Spinal cord (tissue), 10 donors: Measurements from ENCODE around the gene YARS1. TPM values are rescaled to one million over a fixed set of nuclear protein-coding genes. Genes with fewer than 3 reads are reported as not detected.
A peak's percentile ranks its signal among the peaks of the same experiment; 100 is the strongest.

Experiments used
- DNase-seq, 6 donors: peaks; one replicate each; pipeline versions ENCODE4 v3.0.0 to v3.0.0-alpha.2; 2013 to 2015; ENCODE audit warnings: low spot score in 6 of 6, low read depth in 4 of 6
- H3K27ac ChIP-seq: one replicate; pipeline ENCODE4 v1.5.1; 2013; ENCODE audit warnings: low read depth, low read length, control low read depth
- H3K27me3 ChIP-seq: one replicate; pipeline ENCODE4 v1.6.1; 2013; ENCODE audit warnings: low read length; ENCODE audit not compliant: control insufficient read depth, insufficient read depth
- H3K36me3 ChIP-seq: one replicate; pipeline ENCODE4 v1.6.1; 2013; ENCODE audit warnings: low read length; ENCODE audit not compliant: control insufficient read depth, insufficient read depth
- H3K4me1 ChIP-seq: one replicate; pipeline ENCODE4 v1.6.1; 2013; ENCODE audit warnings: low read length; ENCODE audit not compliant: control insufficient read depth, insufficient read depth
- H3K4me3 ChIP-seq: one replicate; pipeline ENCODE4 v1.5.1; 2013; ENCODE audit warnings: low read depth, low read length, control low read depth
- H3K9me3 ChIP-seq: one replicate; pipeline ENCODE4 v1.6.1; 2013; ENCODE audit warnings: low read length; ENCODE audit not compliant: control insufficient read depth, insufficient read depth
- WGBS: methylation state at CpG from one replicate; pipeline ENCODE4 v1.1.5; 2013; ENCODE audit warnings: missing lambda C conversion rate; ENCODE audit not compliant: insufficient coverage; 5-methylcytosine and 5-hydroxymethylcytosine counted together
- polyA plus RNA-seq, 2 donors: library from polyadenylated mRNA; unstranded; fragments of 120-200 nt; gene quantifications; one replicate each; pipeline ENCODE4 v1.2.1, GENCODE V29; 2013; ENCODE audit not compliant: insufficient read length in 2 of 2
- total RNA-seq, 2 donors: library from RNA; depleted of rRNA in 1 of 2; stranded (reverse); fragments of 120-200 nt in 1 of 2; fragments of >200 nt in 1 of 2; gene quantifications; one replicate each; pipeline versions ENCODE4 v1.2.3 to v1.2.4, GENCODE V29; 2013 to 2014
- donor health status: healthy.

YARS1 gene
- total and polyA plus RNA-seq, 4 donors, result 51.8 to 105 (median 68.1) TPM

DNA sequence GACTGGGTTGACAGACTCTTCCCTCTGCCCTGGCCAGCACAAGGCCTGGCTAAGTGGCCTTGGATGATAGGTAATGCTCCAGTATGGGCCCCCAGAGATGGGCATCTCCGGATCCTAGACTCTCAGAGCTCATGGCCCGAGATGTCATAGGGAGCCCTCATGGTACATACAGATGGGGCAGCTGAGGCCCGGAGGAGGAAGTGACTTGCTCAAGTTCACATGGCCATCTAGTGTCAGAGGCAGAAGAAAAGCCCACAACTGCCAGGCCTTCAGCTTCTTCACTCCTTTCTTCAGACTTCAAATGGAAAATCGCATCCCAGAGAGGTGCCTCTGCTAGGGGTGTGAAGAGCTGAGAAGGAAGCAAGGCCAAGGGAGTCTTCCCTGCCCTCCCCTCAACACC lies 67.8 kb downstream of the YARS1 start:
- Histone ChIP-seq H3K36me3 (no peaks in the 10 kb centered on the region), H3K9me3 (no peaks in the 10 kb centered on the region), H3K27me3 (no peaks in the 10 kb centered on the region), H3K4me3 (no peak overlapping the region), H3K4me1 (peaks cover 7% of the 10 kb centered on the region), H3K27ac (no peak overlapping the region)
- DNase-seq, result no peak
- 97% methylated on average over 3 of the region's 4 CpGs for WGBS

DNA sequence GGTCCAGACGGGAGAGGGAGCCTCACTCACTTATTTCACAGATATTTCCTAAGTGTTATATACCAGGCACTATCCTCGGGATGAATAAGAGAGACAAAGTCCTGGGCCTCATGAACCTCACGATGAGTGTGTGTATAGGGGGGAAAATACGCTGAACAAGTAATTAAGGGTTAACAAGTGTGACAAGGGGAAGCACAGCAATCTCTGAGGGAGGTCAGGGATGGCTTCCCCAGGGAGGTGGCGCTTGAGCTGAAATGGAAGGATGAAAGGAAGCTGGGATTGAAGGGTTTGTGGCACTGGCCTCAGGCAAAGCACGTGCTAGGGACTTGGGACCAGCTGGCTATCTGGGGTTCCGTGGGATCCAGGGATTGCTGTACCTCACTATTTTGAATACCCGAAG lies 68.2 kb downstream of the YARS1 start:
- no peaks in the 10 kb centered on the region for H3K27me3 ChIP-seq
- no peaks in the 10 kb centered on the region for H3K9me3 ChIP-seq
- WGBS, result 74% methylated on average over 7 of the region's 8 CpGs
- H3K4me3 ChIP-seq, result no peak overlapping the region
- H3K27ac ChIP-seq, result no peak overlapping the region
- no peak for DNase-seq
- H3K4me1 ChIP-seq, result peaks cover 5% of the 10 kb centered on the region
- no peaks in the 10 kb centered on the region for H3K36me3 ChIP-seq

DNA sequence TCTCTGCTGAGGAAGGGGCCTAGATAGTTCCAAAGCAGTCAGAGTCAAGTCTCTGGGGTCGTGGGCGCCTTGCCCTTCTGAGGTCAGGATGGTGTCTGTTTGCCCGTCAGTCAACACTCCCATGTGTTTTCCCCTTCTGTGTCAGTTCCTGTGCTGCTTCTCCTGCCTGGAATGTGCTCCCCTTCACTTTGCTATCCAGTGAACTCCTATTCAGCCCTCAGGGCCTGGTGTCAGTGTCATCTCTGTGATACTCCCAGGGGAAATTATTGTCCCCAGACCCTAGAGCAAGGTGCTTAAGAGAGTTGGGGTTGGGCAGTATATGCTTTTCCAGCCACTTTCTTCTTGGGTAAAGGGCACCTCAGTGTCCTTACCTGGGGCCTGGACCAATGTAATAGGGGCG lies 68.8 kb downstream of the YARS1 start:
- 96% methylated on average over 4 of the region's 4 CpGs for WGBS
- no peak for DNase-seq

DNA sequence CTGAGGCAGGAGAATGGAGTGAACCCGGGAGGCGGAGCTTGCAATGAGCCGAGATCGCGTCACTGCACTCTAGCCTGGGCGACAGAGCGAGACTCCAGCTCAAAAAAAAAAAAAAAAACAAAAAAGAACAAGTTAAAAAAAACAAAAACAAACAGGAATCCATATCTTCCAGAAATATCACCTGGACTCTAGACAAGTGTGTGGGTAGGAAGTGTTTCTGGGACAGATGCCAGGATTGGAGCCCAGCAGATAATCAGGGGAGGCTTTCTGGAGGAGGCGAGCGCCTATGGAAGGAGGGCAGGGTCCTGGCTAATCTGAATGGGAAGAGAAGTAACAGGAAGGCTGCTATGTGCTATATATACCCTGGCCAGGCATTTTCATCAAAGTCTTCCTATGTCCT lies 71.0 kb downstream of the YARS1 start:
- no peak overlapping the region for H3K4me3 ChIP-seq
- no peak for DNase-seq
- no peak overlapping the region for H3K27ac ChIP-seq
- no peaks in the 10 kb centered on the region for H3K36me3 ChIP-seq
- H3K27me3 ChIP-seq, result peaks cover under 1% of the 10 kb centered on the region
- H3K9me3 ChIP-seq, result no peaks in the 10 kb centered on the region
- H3K4me1 ChIP-seq, result peaks cover 14% of the 10 kb centered on the region
- 100% methylated on average over 2 of the region's 9 CpGs for WGBS

More for the DNA sequence above, 68.8 kb downstream of the YARS1 start:
- Histone ChIP-seq H3K4me1 (peaks cover 6% of the 10 kb centered on the region), H3K9me3 (no peaks in the 10 kb centered on the region), H3K4me3 (no peak overlapping the region), H3K27ac (no peak overlapping the region), H3K27me3 (no peaks in the 10 kb centered on the region), H3K36me3 (no peaks in the 10 kb centered on the region)

DNA sequence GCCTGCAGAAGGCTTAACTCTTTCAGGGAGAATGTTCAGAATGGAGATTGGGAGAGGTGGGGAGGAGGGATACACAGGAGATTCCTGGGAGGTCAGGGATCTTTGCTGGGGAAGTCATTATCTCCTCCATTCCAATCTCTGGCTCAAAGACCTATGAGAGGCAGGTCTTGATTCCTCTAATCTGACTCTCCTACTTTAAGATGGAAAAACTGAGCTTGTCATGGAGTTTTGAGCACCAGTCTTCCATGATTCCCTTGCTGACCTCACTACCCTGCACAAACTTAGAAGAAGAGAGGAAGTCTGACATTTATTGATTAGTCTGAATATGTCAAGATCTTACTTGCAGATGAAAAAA lies 73.1 kb downstream of the YARS1 start:
- H3K27ac ChIP-seq, result no peak overlapping the region
- no peak overlapping the region for H3K4me3 ChIP-seq
- H3K36me3 ChIP-seq, result no peaks in the 10 kb centered on the region
- H3K9me3 ChIP-seq, result no peaks in the 10 kb centered on the region
- no peak for DNase-seq
- peaks cover 8% of the 10 kb centered on the region for H3K27me3 ChIP-seq
- H3K4me1 ChIP-seq, result peaks cover 21% of the 10 kb centered on the region

DNA sequence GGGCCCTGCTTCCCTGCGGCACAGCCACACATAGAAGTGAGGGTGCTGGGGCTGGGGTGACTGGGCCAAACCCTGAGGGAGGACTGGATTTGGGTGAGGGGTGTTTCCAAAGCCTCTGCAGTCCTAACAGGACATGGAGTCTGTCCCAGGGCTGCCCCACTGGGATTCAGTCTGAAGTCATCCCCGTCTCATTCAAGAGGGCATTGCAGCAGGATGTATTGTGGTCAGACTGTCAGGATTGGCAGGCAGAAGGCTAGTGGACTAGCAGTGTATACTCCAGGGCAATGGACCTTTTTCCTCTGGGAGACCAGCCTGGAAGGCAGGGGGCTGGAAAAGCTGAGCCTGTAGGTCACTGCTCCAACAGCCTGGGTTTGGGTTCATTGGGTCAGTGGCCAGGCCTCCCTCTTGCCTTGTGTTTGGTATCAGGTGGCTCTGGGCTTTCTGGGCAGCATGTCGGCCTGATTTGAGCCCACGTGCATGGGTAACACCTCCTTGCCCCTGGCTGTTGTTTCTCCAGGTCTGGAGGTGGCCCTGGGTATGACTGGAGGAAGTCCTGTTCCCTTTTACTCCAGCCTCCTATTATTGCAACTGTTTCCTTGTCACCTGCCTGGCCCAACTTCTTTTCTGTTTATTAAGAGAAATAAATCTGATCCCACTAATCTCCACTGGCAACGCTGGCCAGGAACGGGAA lies 73.6 kb downstream of the YARS1 start:
- Histone ChIP-seq H3K27me3 (peaks cover 8% of the 10 kb centered on the region), H3K4me3 (no peak overlapping the region), H3K9me3 (no peaks in the 10 kb centered on the region), H3K36me3 (no peaks in the 10 kb centered on the region), H3K4me1 (peaks cover 21% of the 10 kb centered on the region), H3K27ac (no peak overlapping the region)
- DNase-seq, result no peak
- WGBS, result 66% methylated on average over 4 of the region's 6 CpGs

DNA sequence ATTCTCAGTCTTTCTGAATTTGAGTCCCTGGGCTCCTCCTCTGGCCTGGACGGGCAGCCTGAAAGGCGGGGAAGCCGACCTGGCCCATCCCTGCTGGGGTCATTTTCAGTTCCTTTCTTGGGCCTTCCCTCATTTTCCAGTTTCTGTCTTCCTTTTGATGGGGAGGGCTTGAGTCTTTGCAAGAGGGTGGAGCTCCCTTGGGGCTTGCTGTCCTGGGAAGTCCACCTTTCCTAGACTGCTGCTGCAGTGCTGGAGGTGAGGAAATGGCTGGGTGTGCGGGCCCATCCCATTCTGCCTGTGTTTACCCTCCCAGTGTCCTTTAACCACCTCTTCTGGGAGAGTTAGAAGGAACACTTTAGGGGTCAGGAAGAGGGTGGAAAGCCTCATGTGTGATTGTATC lies 74.2 kb downstream of the YARS1 start:
- Histone ChIP-seq H3K36me3 (no peaks in the 10 kb centered on the region), H3K9me3 (no peaks in the 10 kb centered on the region), H3K4me1 (peaks cover 21% of the 10 kb centered on the region), H3K27me3 (peaks cover 8% of the 10 kb centered on the region), H3K27ac (no peak overlapping the region), H3K4me3 (no peak overlapping the region)
- no peak for DNase-seq
- WGBS, result 61% methylated on average over 3 of the region's 4 CpGs

DNA sequence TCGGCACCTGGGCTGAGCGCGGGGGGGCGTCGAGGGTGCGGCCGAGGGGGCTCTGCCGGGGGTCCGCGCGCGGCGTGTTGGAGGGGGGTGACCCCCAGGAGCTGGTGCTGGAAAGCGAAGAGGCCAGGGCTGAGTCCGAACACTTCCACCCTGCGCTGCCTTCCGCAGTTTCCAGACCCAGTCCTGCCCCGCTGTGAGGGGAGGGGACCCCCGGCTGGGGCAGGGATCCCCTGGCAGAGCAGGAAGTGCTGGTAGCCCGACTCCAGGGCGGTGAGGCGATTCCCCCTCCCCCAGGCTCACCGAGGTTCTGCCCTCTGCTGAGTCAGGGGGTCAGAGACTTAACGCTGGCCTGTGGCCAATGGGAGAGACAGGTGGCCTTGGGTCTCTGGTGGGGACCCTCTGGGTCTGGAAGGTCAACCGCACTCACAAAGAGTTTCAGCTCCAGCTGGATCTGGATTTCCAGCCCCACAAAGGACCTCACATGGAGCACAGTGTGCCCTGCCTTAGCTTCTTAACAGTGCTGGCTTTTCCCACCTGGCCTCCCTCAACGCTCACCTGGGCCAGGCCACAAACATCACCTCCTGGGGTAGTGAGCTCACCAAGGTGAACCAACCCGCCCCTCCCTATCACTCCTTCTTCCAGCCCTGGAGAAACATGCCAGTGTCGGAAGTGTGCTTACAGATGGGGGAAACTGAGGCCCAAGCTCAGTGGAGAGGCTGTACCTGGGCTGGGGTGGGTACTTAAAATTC lies 74.8 kb downstream of the YARS1 start:
- no peak for DNase-seq
- Histone ChIP-seq H3K36me3 (no peaks in the 10 kb centered on the region), H3K9me3 (no peaks in the 10 kb centered on the region), H3K4me1 (peaks cover 21% of the 10 kb centered on the region), H3K4me3 (peak overlapping the region; percentile 27), H3K27ac (no peak overlapping the region), H3K27me3 (peaks cover 8% of the 10 kb centered on the region)
- WGBS, result 16% methylated on average over 22 of the region's 28 CpGs

DNA sequence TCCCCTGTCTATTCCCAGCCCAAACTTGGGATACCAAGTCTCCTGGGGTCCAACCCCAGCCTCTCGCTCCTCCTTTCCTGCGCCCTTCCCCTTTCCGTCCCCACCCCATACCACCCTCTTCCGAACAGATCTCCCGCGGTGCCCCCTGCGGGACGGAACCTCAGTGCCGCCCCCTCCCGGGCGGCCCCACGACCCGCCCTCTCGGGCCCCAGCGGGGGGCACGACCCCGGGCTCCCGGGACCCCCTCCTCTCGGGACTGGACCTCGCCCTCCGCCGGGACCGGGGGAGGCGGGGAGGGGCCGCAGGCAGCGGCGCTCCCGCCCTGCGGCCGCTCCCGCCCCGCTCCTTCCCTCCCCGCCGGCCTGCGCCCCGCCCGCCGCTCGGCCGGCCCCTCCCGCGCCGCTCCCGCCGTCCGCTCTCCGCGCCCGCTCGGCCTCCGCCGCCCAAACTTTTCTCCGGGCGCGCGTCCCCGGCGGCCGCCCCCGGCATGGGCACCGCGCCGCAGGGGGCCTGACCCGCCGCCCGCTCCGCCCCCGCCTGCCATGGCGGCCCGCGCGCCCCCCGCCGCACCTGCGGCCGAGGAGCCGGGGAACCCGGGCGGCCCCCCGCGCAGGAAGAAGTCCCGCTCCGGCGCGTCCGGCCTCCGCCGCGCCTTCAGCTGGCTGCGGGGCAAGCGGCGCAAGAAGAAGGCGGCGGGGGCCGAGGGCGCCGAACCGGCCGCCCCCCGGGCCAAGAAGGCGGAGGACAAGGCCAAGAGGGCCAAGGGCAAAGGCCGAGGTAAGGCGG lies 75.6 kb downstream of the YARS1 start:
- Histone ChIP-seq H3K4me1 (peaks cover 21% of the 10 kb centered on the region), H3K9me3 (no peaks in the 10 kb centered on the region), H3K27ac (no peak overlapping the region), H3K36me3 (no peaks in the 10 kb centered on the region), H3K27me3 (peaks cover 8% of the 10 kb centered on the region), H3K4me3 (peak overlapping the region; percentile 27)
- peak in 1 of 6 donors; percentile 33 for DNase-seq
- under 1% methylated on average over 103 of the region's 103 CpGs for WGBS
